GM19463 (cell line): Measurements from ENCODE around the gene SPIB.
"Not testable (repeated sequence)": the region's sequence is repeated elsewhere in the genome, so short reads cannot be mapped to it uniquely, and the experiment has no call there.

ENCODE experiments used
- ATAC-seq: cut with Tn5 transposase; IDR thresholded peaks from one replicate; pipeline ENCODE4 v1.9.1; 2021; ENCODE audit warnings: mild to moderate bottlenecking, moderate library complexity; ENCODE audit not compliant: unreplicated experiment

SPIB gene

GRCh38 chr19:50390952-50391351 is 27.8 kb upstream of the SPIB start:
- ATAC-seq = not testable (repeated sequence)

DNA sequence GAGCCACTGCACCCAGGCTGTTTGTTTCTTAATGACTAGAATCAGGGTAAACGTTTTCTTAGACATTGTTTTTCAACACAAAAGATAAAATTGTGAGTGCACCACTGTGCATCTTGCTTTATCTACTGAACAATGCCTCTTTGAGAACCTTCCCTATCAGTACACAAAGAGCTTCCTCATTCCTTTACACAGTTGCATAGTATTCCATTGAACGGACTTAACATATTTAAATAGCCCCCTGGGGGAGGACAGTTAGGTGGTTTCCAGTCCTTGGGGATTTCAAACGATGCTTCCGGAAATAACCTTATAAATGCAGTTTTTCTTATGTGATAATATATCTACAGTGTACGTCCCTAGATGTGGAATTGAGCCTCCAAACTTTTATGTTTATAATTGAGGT is 26.0 kb upstream of the SPIB start:
- no peak for ATAC-seq

GRCh38 chr19:50393589-50393988 is 25.1 kb upstream of the SPIB start:
- ATAC-seq = no peak

GRCh38 chr19:50394017-50394416 is 24.7 kb upstream of the SPIB start:
- ATAC-seq = no peak

DNA sequence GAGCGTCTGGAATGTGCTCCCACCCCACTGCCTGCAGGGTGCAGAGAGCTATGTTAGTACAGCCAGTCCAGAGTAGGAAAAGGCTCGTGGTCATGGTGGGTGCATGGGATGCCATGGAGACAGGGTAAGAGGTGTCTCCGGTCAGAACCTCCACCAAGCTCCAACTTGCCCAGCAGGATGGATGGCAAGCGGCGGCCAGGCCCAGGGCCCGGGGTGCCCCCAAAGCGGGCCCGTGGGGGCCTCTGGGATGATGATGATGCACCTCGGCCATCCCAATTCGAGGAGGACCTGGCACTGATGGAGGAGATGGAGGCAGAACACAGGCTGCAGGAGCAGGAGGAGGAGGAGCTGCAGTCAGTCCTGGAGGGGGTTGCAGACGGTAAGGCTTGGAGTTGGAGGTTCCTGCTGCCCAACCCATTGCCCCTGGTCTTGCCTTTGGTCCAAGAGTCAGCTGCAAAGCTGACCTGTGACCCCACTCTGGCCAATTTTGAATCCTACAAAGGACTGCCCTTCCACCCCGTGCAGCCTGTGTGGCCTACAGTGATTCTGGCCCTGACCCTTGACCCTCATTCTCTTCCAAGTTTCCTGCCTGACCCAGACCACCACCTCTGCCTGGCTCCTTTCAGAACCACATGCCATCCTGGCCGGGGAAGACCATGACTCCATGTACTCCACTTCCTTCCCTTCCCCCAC is 19.9 kb upstream of the SPIB start:
- ATAC-seq = no peak

DNA sequence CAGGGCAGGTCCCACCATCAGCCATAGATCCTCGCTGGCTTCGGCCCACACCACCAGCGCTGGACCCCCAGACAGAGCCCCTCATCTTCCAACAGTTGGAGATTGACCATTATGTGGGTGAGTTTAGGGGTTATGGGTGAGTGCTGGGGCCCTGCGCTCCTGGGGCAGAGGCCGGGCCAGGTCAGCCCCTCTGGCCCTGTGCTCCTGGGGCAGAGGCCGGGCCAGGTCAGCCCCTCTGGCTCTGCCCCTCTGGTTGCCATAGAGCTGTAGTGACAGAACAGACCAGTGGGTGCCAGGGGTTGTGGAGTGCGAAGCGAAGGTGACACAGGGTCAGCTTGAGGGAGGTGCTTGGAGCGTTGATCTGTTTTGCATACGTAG is 19.4 kb upstream of the SPIB start:
- ATAC-seq = no peak

- ATAC-seq = no peak
Observed at GRCh38 chr19:50401605-50402450, 16.9 kb upstream of the SPIB start.

GRCh38 chr19:50402544-50403301 is 16.0 kb upstream of the SPIB start:
- no peak for ATAC-seq

GRCh38 chr19:50406156-50406820 is 12.4 kb upstream of the SPIB start:
- ATAC-seq = no peak

DNA sequence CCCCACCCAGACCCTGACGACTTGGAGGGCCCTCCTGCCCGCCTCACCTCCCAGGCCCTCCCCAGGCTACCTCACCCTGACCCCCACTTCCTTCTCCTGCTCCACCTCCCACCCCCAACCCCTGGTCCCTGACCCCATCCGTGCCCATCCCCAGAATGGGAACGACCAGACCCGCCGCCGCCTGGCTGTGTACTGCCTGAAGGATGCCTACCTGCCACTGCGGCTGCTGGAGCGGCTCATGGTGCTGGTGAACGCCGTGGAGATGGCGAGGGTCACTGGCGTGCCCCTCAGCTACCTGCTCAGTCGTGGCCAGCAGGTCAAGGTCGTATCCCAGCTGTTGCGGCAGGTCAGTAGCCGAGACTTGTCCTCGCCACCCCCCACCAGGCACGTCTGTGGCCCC is 11.9 kb upstream of the SPIB start:
- no peak for ATAC-seq

DNA sequence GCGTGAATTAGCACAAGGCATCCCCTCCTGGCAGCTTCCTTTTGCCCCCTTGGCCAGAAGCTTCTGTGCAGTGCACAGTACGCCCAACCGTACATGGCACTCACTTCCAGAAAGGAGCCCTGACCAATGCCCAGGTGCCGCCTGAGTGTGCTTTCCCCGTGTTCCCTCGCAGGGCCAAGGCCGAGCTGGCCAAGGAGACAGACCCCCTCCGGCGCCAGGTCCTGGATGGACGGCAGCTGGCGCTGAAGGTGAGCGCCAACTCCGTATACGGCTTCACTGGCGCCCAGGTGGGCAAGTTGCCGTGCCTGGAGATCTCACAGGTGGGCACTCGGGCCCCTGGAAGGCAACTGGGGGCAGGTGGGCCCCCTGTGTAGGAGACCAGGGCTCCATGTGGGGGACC is 9.4 kb upstream of the SPIB start:
- ATAC-seq = no peak

GRCh38 chr19:50410109-50410508 is 8.6 kb upstream of the SPIB start:
- no peak for ATAC-seq

- no peak for ATAC-seq
Observed at GRCh38 chr19:50412419-50412818, 6.3 kb upstream of the SPIB start.

GRCh38 chr19:50413096-50413495 is 5.6 kb upstream of the SPIB start:
- ATAC-seq = no peak

DNA sequence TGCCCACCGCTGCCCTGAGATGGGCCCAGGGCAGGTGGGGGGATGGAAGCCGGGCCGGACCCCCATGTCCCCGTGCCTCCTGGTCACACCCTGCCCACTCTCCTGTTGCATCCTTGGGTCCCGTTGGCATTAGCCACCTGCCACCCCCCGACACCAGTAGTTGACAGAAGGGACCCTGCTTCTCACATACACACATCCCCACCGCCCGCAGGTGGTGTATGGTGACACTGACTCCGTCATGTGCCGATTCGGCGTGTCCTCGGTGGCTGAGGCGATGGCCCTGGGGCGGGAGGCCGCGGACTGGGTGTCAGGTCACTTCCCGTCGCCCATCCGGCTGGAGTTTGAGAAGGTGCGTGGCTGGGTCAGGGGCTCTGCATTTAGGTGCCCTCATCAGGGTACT is 5.2 kb upstream of the SPIB start:
- no peak for ATAC-seq

DNA sequence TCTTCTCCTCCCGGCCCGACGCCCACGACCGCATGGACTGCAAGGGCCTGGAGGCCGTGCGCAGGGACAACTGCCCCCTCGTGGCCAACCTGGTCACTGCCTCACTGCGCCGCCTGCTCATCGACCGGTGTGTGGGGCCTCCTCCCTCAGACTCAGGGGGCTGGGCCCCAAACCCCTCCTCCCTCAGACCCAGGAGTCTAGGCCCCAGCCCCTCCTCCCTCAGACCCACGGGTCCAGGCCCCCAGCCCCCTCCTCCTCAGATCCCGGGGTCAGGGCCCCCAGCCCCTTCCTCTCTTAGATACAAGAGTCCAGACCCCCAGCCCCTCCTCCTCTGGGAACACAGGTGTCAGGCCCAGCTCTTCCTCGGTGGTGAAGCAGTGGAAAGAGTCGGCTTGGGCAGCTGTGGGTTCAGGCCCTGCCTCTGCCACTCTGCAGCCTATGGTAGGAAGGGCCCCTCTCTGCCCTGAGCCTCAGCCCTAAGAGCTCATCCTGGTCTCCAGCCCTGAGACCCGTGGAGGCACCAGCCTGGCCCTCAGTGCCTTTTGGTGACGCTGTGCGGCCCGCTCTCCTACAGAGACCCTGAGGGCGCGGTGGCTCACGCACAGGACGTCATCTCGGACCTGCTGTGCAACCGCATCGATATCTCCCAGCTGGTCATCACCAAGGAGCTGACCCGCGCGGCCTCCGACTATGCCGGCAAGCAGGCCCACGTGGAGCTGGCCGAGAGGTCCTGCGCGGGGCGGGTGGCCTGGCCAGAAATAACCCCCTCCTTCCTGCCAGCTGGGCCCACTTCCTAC is 3.7 kb upstream of the SPIB start:
- ATAC-seq = no peak

- peak; percentile 44 for ATAC-seq
Observed at GRCh38 chr19:50415661-50416033, 3.1 kb upstream of the SPIB start.

DNA sequence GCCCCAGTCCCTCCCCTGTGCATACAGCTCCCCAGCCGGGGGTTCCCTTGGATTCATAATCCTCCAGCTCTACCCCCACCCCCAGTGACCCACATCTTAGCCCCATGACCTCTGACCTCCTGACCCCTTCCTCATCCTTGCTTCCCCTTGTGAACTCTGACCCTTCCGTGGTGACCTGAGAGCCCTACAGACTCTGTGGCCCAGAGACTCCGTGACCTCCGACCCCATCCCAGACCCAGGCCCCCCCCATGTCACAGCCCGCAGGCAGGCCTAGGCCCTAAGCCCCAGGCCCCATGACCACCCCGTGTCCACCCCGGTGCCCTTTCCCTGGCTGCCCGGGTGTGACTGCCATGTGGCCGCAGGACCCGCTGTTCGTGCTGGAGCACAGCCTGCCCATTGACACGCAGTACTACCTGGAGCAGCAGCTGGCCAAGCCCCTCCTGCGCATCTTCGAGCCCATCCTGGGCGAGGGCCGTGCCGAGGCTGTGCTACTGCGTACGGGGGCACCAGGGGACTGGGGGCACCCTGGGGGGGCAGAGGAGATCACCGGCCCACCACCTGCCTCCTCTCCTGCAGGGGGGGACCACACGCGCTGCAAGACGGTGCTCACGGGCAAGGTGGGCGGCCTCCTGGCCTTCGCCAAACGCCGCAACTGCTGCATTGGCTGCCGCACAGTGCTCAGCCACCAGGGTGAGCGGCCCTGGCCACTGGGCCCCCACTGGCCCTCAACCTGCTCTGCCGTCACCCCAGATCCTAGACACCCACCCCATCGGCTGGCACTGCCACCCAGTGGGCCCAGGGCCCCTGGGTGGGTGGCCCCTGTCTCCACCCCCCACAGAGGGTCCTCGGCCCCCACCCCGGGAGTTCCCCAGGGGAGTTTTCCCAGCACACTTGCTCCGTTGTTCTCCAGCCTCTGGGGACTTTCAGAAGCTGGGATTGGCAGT is 2.4 kb upstream of the SPIB start:
- ATAC-seq = no peak
